DND-41 (cell line): ENCODE data around the gene ASXL1.
"Not testable (repeated sequence)": the region's sequence is repeated elsewhere in the genome, so short reads cannot be mapped to it uniquely, and the experiment has no call there.

Source experiments
- ATAC-seq: fragments of 200-7000 bp; cut with Tn5 transposase; 3 replicates; pipeline ENCODE4 v1.9.1; 2021; ENCODE audit warnings: low read depth; ENCODE audit not compliant: insufficient read depth
- DNase-seq: peaks from one replicate; pipeline ENCODE4 v3.0.0-alpha.2; 2020
- H2AFZ ChIP-seq: 2 replicates; pipeline ENCODE4 v1.6.0; 2012; ENCODE audit warnings: low read depth, low read length
- H3K27ac ChIP-seq: 2 replicates; pipeline ENCODE4 v1.5.1; 2012; ENCODE audit warnings: low read length, inconsistent platforms
- H3K27me3 ChIP-seq: fragments of 200-600 bp; sonication (generic); 2 replicates; pipeline ENCODE4 v1.6.0; 2012; ENCODE audit warnings: low read length, mild to moderate bottlenecking, inconsistent platforms; ENCODE audit not compliant: insufficient read depth, poor library complexity
- H3K36me3 ChIP-seq: 2 replicates; pipeline ENCODE4 v1.5.1; 2012; ENCODE audit warnings: low read length, inconsistent platforms; ENCODE audit not compliant: insufficient read depth
- H3K4me1 ChIP-seq: 2 replicates; pipeline ENCODE4 v1.5.1; 2012; ENCODE audit warnings: mild to moderate bottlenecking, low read length; ENCODE audit not compliant: insufficient read depth
- H3K4me2 ChIP-seq: 2 replicates; pipeline ENCODE4 v1.6.0; 2012; ENCODE audit warnings: mild to moderate bottlenecking, moderate library complexity, low read length, inconsistent platforms; ENCODE audit not compliant: insufficient read depth
- H3K4me3 ChIP-seq, 2 experiments: fragments of 200-600 bp in 1 of 2; shearing (Covaris generic) in 1 of 2; 2 replicates each; pipeline ENCODE4 v1.5.1; 2012 to 2016; ENCODE audit warnings: inconsistent platforms in 2 of 2, low read length in 2 of 2, mild to moderate bottlenecking in 2 of 2, low read depth in 1 of 2, moderate library complexity in 1 of 2
- H3K79me2 ChIP-seq: 2 replicates; pipeline ENCODE4 v1.6.0; 2012; ENCODE audit warnings: low read length, inconsistent platforms; ENCODE audit not compliant: insufficient read depth
- H3K9ac ChIP-seq: 2 replicates; pipeline ENCODE4 v1.6.0; 2012; ENCODE audit warnings: low read depth, mild to moderate bottlenecking, inconsistent platforms, low read length, moderate library complexity
- H3K9me3 ChIP-seq: 2 replicates; pipeline ENCODE4 v1.5.1; 2012; ENCODE audit warnings: low read length, moderate library complexity, mild to moderate bottlenecking, inconsistent platforms; ENCODE audit not compliant: insufficient read depth, severe bottlenecking
- H4K20me1 ChIP-seq: 2 replicates; pipeline ENCODE4 v1.6.0; 2012; ENCODE audit warnings: low read length; ENCODE audit not compliant: insufficient read depth
- CTCF ChIP-seq: IDR thresholded peaks from 2 replicates; pipeline ENCODE4 v1.5.1; 2012; ENCODE audit warnings: borderline replicate concordance, low read length, moderate library complexity, mild to moderate bottlenecking; ENCODE audit not compliant: poor library complexity, severe bottlenecking; ENCODE audit errors: extremely low read depth
- EZH2 ChIP-seq: IDR thresholded peaks from 3 replicates; pipeline ENCODE4 v1.6.1; 2012; ENCODE audit warnings: borderline replicate concordance, low read depth, mild to moderate bottlenecking, moderate library complexity, low read length, inconsistent platforms; ENCODE audit not compliant: severe bottlenecking

ASXL1 gene

GRCh38 chr20:32337937-32338661 is 20.0 kb upstream of the ASXL1 start:
- H4K20me1 ChIP-seq = no peaks in the 10 kb centered on the region
- peaks cover 9% of the 10 kb centered on the region; the same call in 1 of the 2 replicates for H3K4me1 ChIP-seq
- no peak overlapping the region for H3K4me3 ChIP-seq
- H3K27me3 ChIP-seq = no peaks in the 10 kb centered on the region
- no peak overlapping the region for H3K4me2 ChIP-seq
- H3K9ac ChIP-seq = no peak overlapping the region
- TF ChIP-seq EZH2 (no peak), CTCF (no peak)
- peak; percentile 79 for ATAC-seq
- DNase-seq = peak; percentile 59
- peak overlapping the region; percentile 33; the same call in 1 of the 2 replicates for H3K27ac ChIP-seq
- no peak overlapping the region for H2AFZ ChIP-seq
- 0 out of 2 replicates have a peak, but pooled peaks cover 6% of the 10 kb centered on the region for H3K36me3 ChIP-seq
- no peaks in the 10 kb centered on the region for H3K9me3 ChIP-seq
- H3K79me2 ChIP-seq = no peaks in the 10 kb centered on the region

- Histone ChIP-seq H3K9me3 (no peaks in the 10 kb centered on the region), H3K4me2 (no peak overlapping the region), H4K20me1 (no peaks in the 10 kb centered on the region), H3K27ac (no peak overlapping the region), H3K79me2 (no peaks in the 10 kb centered on the region), H2AFZ (no peak overlapping the region), H3K9ac (no peak overlapping the region), H3K36me3 (0 out of 2 replicates have a peak, but pooled peaks cover 6% of the 10 kb centered on the region), H3K4me3 (no peak overlapping the region), H3K4me1 (peaks cover 9% of the 10 kb centered on the region; the same call in 1 of the 2 replicates), H3K27me3 (no peaks in the 10 kb centered on the region)
- no peak for DNase-seq
- TF ChIP-seq EZH2 = no peak
- ATAC-seq = no peak
These were observed 19.5 kb upstream of the ASXL1 start for GRCh38 chr20:32338665-32339064.

GRCh38 chr20:32339116-32339515 is 19.0 kb upstream of the ASXL1 start:
- Histone ChIP-seq H3K4me3 (no peak overlapping the region), H4K20me1 (no peaks in the 10 kb centered on the region), H3K79me2 (no peaks in the 10 kb centered on the region), H3K4me2 (no peak overlapping the region), H3K4me1 (peaks cover 9% of the 10 kb centered on the region; the same call in 1 of the 2 replicates), H3K27ac (no peak overlapping the region), H3K9ac (no peak overlapping the region), H3K27me3 (no peaks in the 10 kb centered on the region), H3K9me3 (no peaks in the 10 kb centered on the region), H2AFZ (no peak overlapping the region), H3K36me3 (0 out of 2 replicates have a peak, but pooled peaks cover 1% of the 10 kb centered on the region)
- DNase-seq (no peak), ATAC-seq (no peak)
- TF ChIP-seq CTCF (no peak), EZH2 (no peak)

- H3K79me2 ChIP-seq, H2AFZ ChIP-seq, H3K4me2 ChIP-seq, DNase-seq, H3K4me1 ChIP-seq, H3K27me3 ChIP-seq, H3K36me3 ChIP-seq, H3K9me3 ChIP-seq, H3K27ac ChIP-seq, H4K20me1 ChIP-seq, H3K9ac ChIP-seq, H3K4me3 ChIP-seq, ATAC-seq: not testable (repeated sequence)
These were observed 17.1 kb upstream of the ASXL1 start for GRCh38 chr20:32341053-32341452.
